Caco-2 (cell line): Measurements from ENCODE around the gene CCNL2. TPM values are rescaled to one million over a fixed set of nuclear protein-coding genes. Genes with fewer than 3 reads are reported as not detected.

Experiments used
- BruUV-seq: library from RNA; stranded (reverse); fragments of 400-500 nt; replicated peaks from 2 replicates; lab custom pipeline; 2021; lab: Mats Ljungman, UMichigan
- CTCF ChIA-PET: fragments of 300-600 bp; sonication (Branson Sonifier 250); formaldehyde crosslinking; loops from one replicate; lab custom pipeline; 2022; ENCODE audit warnings: antibody characterized with exemption; lab: Charles Lee
- POLR2A ChIA-PET: fragments of 300-600 bp; sonication (Branson Sonifier 250); formaldehyde crosslinking; loops from one replicate; lab custom pipeline; 2022; ENCODE audit warnings: antibody characterized with exemption; lab: Charles Lee
- DNase-seq, 2 experiments: peaks; one replicate each; pipeline versions ENCODE4 v3.0.0 to v3.0.0-alpha.2; 2020 to 2022
- H3K27me3 ChIP-seq: replicated peaks from 2 replicates; pipeline ENCODE4 v1.6.0; 2011; ENCODE audit warnings: low read length; ENCODE audit not compliant: control insufficient read depth, insufficient read depth
- H3K36me3 ChIP-seq: 2 replicates; pipeline ENCODE4 v1.5.1; 2011; ENCODE audit warnings: low read length; ENCODE audit not compliant: control insufficient read depth, insufficient read depth
- H3K4me1 ChIP-seq: fragments of 250-450 bp; sonication (Bioruptor Pico); 2 replicates; pipeline ENCODE4 v1.5.1; 2020; ENCODE audit warnings: mild to moderate bottlenecking
- H3K4me3 ChIP-seq: 2 replicates; pipeline ENCODE4 v1.5.1; 2011; ENCODE audit warnings: low read depth, mild to moderate bottlenecking, control low read depth, low read length
- H3K9me3 ChIP-seq: fragments of 250-450 bp; sonication (Bioruptor Pico); 2 replicates; pipeline ENCODE4 v1.5.1; 2020; ENCODE audit warnings: mild to moderate bottlenecking, moderate library complexity
- H3K27ac Mint-ChIP-seq: one replicate; pipeline ENCODE4 v1.8.0; 2022; ENCODE audit warnings: mixed read lengths; ENCODE audit not compliant: unreplicated experiment
- H3K27me3 Mint-ChIP-seq: one replicate; pipeline ENCODE4 v1.8.0; 2022; ENCODE audit warnings: mixed read lengths; ENCODE audit not compliant: insufficient read depth, unreplicated experiment
- H3K36me3 Mint-ChIP-seq: one replicate; pipeline ENCODE4 v1.8.0; 2022; ENCODE audit warnings: mild to moderate bottlenecking, mixed read lengths; ENCODE audit not compliant: insufficient read depth, unreplicated experiment
- H3K4me1 Mint-ChIP-seq: one replicate; pipeline ENCODE4 v1.8.0; 2022; ENCODE audit warnings: low read depth, mixed read lengths; ENCODE audit not compliant: unreplicated experiment
- H3K4me3 Mint-ChIP-seq: one replicate; pipeline ENCODE4 v1.8.0; 2022; ENCODE audit warnings: mild to moderate bottlenecking, moderate library complexity, mixed read lengths; ENCODE audit not compliant: unreplicated experiment
- H3K9me3 Mint-ChIP-seq: one replicate; pipeline ENCODE4 v1.8.0; 2022; ENCODE audit warnings: mixed read lengths; ENCODE audit not compliant: unreplicated experiment
- intact Hi-C: fragments of 100-400 bp; cut with micrococcal nuclease; formaldehyde crosslinking; loops from one replicate; pipeline ENCODE4 v1.10.0; 2022; ENCODE audit not compliant: unreplicated experiment
- total RNA-seq: library from RNA; stranded (reverse); gene quantifications from 2 replicates; pipeline ENCODE4 v1.2.3, GENCODE V29; 2022
- TF ChIP-seq, protein P1 (sequence below), 2 experiments: fragments of 200-600 bp in 1 of 2; IDR thresholded peaks; 1 replicate in 1 of 2; 2 replicates in 1 of 2; pipeline versions ENCODE4 v1.5.1 to v1.8.0; 2011 to 2022; ENCODE audit warnings: antibody characterized with exemption in 1 of 2, control low read depth in 1 of 2, inconsistent platforms in 1 of 2, low read depth in 1 of 2, low read length in 1 of 2, mild to moderate bottlenecking in 1 of 2, moderate library complexity in 1 of 2; ENCODE audit not compliant: insufficient read depth in 1 of 2, severe bottlenecking in 1 of 2, unreplicated experiment in 1 of 2

The CCNL2 gene
- total RNA-seq, 1 experiment from 2014 or later: 147 TPM

GRCh38 chr1:1381294-1381693, 17.8 kb downstream of the CCNL2 start:
- no peak for DNase-seq
- H3K27me3 Mint-ChIP-seq: no peaks in the 10 kb centered on the region
- no peaks in the 10 kb centered on the region for H3K4me1 Mint-ChIP-seq
- no peaks in the 10 kb centered on the region for H3K27me3 ChIP-seq
- no peak overlapping the region for H3K4me3 Mint-ChIP-seq
- H3K27ac Mint-ChIP-seq: no peak overlapping the region
- no peak overlapping the region for H3K4me3 ChIP-seq
- H3K9me3 ChIP-seq: no peaks in the 10 kb centered on the region
- ChIA-PET POLR2A (no interaction called here), CTCF (no interaction called here)
- TF ChIP-seq, protein P1, sequence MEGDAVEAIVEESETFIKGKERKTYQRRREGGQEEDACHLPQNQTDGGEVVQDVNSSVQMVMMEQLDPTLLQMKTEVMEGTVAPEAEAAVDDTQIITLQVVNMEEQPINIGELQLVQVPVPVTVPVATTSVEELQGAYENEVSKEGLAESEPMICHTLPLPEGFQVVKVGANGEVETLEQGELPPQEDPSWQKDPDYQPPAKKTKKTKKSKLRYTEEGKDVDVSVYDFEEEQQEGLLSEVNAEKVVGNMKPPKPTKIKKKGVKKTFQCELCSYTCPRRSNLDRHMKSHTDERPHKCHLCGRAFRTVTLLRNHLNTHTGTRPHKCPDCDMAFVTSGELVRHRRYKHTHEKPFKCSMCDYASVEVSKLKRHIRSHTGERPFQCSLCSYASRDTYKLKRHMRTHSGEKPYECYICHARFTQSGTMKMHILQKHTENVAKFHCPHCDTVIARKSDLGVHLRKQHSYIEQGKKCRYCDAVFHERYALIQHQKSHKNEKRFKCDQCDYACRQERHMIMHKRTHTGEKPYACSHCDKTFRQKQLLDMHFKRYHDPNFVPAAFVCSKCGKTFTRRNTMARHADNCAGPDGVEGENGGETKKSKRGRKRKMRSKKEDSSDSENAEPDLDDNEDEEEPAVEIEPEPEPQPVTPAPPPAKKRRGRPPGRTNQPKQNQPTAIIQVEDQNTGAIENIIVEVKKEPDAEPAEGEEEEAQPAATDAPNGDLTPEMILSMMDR (IDR thresholded peaks at IDR 0.05; ENCODE audit: insufficient read depth in 1 of 2, low read depth in 1 of 2, low read length in 1 of 2, severe bottlenecking in 1 of 2, unreplicated experiment in 1 of 2): no peak
- peaks cover 8% of the 10 kb centered on the region for H3K9me3 Mint-ChIP-seq
- no peaks in the 10 kb centered on the region for H3K4me1 ChIP-seq
- peaks cover 19% of the 10 kb centered on the region for H3K36me3 Mint-ChIP-seq
- peaks cover 2% of the 10 kb centered on the region; the same call in 1 of the 2 replicates for H3K36me3 ChIP-seq
- no TSS peak for BruUV-seq
- intact Hi-C loops: no loop called here

GRCh38 chr1:1380860-1381259, 18.3 kb downstream of the CCNL2 start:
- CTCF ChIA-PET: no interaction called here
- intact Hi-C loops: no loop called here

GRCh38 chr1:1377540-1378205, 21.5 kb downstream of the CCNL2 start:
- ChIA-PET POLR2A (no interaction called here), CTCF (no interaction called here)
- H3K36me3 ChIP-seq: no peaks in the 10 kb centered on the region
- H3K4me1 Mint-ChIP-seq: no peaks in the 10 kb centered on the region
- TF ChIP-seq, protein P1 (IDR thresholded peaks at IDR 0.05; ENCODE audit: insufficient read depth in 1 of 2, low read depth in 1 of 2, low read length in 1 of 2, severe bottlenecking in 1 of 2, unreplicated experiment in 1 of 2): no peak
- no peaks in the 10 kb centered on the region for H3K9me3 ChIP-seq
- H3K27me3 ChIP-seq: no peaks in the 10 kb centered on the region
- DNase-seq: no peak
- no TSS peak for BruUV-seq
- H3K36me3 Mint-ChIP-seq: peaks cover 10% of the 10 kb centered on the region
- H3K27ac Mint-ChIP-seq: no peak overlapping the region
- H3K9me3 Mint-ChIP-seq: peaks cover 5% of the 10 kb centered on the region
- H3K4me3 Mint-ChIP-seq: no peak overlapping the region
- H3K4me3 ChIP-seq: no peak overlapping the region
- H3K27me3 Mint-ChIP-seq: no peaks in the 10 kb centered on the region
- peaks cover 6% of the 10 kb centered on the region for H3K4me1 ChIP-seq
- intact Hi-C loops: no loop called here

More at GRCh38 chr1:1380860-1381259, 18.3 kb downstream of the CCNL2 start:
- no peak for DNase-seq
- H3K36me3 ChIP-seq: peaks cover 2% of the 10 kb centered on the region; the same call in 1 of the 2 replicates
- no peaks in the 10 kb centered on the region for H3K4me1 ChIP-seq
- no peaks in the 10 kb centered on the region for H3K27me3 Mint-ChIP-seq
- no TSS peak for BruUV-seq
- TF ChIP-seq, protein P1 (IDR thresholded peaks at IDR 0.05; ENCODE audit: insufficient read depth in 1 of 2, low read depth in 1 of 2, low read length in 1 of 2, severe bottlenecking in 1 of 2, unreplicated experiment in 1 of 2): no peak
- peaks cover 15% of the 10 kb centered on the region for H3K36me3 Mint-ChIP-seq
- H3K9me3 ChIP-seq: no peaks in the 10 kb centered on the region
- H3K4me3 ChIP-seq: no peak overlapping the region
- H3K27ac Mint-ChIP-seq: no peak overlapping the region
- peaks cover 8% of the 10 kb centered on the region for H3K9me3 Mint-ChIP-seq
- H3K4me3 Mint-ChIP-seq: no peak overlapping the region
- no peaks in the 10 kb centered on the region for H3K27me3 ChIP-seq
- POLR2A ChIA-PET: no interaction called here
- no peaks in the 10 kb centered on the region for H3K4me1 Mint-ChIP-seq
